Activated gamma-delta T cell (primary cell): ENCODE results near the gene SEC24A.
"Not testable (repeated sequence)": the region's sequence is repeated elsewhere in the genome, so short reads cannot be mapped to it uniquely, and the experiment has no call there.

Experiments used
- DNase-seq: peaks from one replicate; lab custom pipeline; 2025; lab: John Stamatoyannopoulos, UW

SEC24A gene

DNA sequence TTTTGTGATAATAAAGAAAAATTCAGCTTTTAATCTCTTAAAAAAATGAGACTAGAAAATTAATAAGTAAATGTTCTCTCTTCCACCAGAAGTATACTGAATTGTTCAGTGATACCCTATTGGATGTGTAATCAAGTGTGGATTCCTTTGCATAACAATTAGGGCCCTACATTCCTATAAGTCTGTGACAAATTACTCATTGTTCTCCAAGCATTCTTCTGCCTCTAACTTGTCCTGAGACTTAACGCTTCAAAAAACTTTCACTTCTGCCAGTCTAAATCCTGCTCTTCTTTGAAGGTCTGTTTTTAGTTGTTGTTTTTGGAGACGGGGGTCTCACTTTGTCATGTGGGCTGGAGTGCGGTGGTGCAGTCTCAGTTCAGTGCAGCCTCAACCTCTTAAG is 100.8 kb downstream of the SEC24A start:
- no peak for DNase-seq

DNA sequence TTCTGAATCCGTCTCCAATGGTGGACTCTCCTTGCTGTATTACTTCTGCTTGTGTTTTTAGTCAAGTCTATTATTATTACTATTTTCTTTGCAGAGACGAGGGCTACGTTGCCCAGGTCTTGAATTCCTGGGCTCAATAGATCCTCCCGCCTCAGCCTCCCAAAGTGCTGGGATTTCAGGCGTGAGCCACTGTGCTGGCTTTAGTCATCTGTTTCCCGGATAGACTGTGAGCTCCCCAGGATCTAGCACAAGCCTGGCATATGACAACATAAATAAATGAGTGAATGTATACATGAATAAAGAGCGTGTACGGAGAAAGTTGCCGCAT is 109.6 kb downstream of the SEC24A start:
- DNase-seq, result no peak

DNA sequence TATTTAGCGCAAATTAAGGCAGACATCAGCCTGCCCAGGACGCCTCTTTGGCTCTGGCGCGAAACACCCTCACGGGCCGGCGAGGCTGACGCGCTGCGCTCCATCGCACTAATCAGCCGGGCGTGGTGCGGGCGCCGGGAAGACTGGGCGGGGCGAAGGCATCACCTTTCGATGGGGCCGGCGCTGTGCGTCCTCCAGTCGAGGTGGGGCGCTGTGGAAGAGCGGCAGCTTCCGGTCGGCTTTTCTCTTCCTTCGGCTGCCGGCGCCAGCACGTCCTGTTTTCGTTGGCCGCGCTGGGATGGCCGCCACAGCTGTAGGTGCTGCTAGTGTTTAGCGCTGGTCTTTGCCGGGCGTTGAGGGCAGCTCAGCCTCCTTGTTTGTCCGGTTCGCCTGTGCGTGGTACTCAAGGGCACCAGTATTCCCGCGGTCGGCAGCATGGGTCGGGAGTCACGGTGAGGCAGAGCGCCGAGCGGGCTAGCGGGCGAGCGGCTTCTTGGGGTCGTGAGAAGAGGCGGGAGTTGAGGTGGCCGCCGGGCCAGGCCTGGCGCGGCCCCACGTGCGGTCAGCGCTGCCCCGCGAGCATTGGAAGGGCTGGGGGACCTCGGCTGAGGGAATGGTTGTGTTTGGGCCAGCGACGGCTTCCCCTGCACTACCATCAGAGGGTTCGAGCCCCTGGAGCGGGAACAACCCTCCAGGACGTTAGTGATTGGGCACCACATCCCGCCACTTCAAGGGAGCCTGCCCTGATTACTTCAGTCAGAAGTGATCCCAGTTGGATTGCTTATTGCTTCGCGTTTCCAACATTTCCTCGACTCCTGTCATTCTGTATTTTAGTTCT is 110.1 kb downstream of the SEC24A start, which contains the start of gene DDX46:
TSS of gene DDX46 (plus strand) at position 276 of the 838 bp plus-strand sequence. CDS start at position 436, 160 bp downstream.
- peak; percentile 86 for DNase-seq

DNA sequence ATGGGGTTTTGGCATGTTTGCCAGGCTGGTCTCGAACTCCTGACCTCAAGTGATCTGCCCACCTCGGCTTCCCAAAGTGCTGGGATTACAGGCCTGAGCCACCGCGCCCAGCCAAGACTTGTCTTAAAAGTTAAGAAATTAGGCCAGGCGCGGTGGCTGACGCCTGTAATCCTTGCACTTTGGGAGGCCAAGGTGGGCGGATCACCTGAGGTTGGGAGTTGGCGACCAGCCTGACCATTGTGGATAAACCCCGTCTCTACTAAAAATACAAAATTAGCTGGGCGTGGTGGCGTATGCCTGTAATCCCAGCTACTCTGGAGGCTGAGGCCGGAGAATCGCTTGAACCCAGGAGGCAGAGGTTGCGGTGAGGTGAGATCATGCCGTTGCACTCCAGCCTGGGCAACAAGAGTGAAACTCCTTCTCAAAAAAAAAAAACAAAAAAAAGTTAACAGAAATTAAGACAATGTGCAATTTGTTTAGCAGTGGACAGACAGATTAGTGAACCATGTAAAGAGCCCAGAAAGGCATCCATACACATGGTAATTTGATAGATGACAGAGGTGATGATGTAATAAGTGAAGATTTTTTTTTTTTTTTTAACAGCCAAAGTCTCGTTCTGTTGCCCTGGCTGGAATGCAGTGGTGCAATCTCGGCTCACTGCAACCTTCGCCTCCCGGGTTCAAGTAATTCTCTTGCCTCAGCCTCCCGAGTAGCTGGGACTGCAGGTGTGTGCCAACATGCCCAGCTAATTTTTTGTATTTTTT is 119.1 kb downstream of the SEC24A start:
- not testable (repeated sequence) for DNase-seq

DNA sequence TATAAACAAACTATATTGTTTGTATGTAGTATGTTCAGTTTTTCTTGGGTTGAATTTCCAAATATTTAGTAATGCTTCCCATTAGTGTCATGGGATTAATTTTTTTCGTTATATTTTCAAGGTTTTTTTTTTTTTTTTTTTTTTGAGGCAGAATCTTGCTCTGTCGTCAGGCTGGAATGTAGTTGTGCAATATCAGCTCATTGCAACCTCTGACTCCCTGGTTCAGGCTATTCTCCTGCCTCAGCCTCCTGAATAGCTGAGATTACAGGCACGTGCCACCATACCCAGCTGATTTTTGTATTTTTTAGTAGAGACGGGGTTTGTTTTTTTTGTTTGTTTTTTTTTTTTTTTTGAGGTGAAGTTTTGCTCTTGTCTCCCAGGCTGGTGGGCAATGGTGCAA is 120.6 kb downstream of the SEC24A start:
- DNase-seq, result no peak

DNA sequence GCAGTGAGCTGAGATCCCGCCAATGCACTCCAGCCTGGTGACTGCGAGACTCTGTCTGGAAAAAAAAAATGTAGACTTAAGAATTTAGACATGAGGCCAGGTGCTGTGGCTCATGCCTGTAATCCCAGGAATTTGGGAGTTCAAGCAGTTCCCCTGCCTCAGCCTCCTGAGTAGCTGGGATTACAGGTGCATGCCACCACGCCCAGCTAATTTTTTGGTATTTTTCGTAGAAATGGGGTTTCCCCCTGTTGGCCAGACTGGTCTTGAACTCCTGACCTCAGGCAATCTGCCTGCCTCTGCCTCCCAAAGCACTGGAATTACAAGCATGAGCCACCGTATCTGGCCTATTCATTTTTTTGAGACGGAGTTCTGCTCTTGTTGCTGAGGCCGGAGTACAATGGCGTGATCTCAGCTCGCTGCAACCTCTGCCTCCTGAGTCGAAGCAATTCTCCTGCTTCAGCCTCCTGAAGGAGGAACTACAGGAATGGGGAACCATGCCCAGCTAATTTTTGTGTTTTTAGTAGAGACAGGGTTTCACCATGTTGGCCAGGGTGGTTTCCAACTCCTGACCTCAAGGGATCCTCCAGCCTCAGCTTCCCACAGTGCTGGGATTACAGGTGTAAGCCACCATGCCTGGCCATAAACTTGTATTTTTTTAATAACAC is 124.0 kb downstream of the SEC24A start:
- DNase-seq, result no peak

DNA sequence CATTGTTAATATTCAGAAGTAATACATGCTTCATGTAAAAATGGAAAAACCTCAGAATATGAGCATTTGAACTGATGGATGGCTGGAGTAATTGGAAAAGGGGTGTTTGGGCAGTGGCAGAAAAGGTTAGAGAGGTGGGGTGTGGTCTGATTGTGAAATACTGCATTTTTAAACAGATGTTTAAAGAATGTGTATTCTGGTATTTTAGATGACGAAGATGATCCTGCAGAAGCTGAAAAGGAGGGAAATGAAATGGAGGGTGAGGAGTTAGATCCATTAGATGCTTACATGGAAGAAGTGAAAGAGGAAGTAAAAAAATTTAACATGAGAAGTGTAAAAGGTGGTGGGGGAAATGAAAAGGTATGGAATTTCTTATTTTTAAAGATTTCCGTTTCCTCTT is 128.8 kb downstream of the SEC24A start:
- DNase-seq, result no peak
